Trophoblast cell (in vitro differentiated cells and primary cell): Measurements from ENCODE around the gene SH3BGR.

Experiments used
- DNase-seq, 2 donors: peaks; one replicate each; pipeline ENCODE4 v3.0.0-alpha.2; 2016
- H2AFZ ChIP-seq: 2 replicates; pipeline ENCODE4 v1.6.1; 2013; ENCODE audit warnings: low read length, moderate library complexity, mild to moderate bottlenecking; ENCODE audit not compliant: insufficient read depth, poor library complexity
- H2AK5ac ChIP-seq: 2 replicates; pipeline ENCODE4 v1.6.1; 2013; ENCODE audit warnings: mild to moderate bottlenecking, low read length
- H2BK120ac ChIP-seq: 2 replicates; pipeline ENCODE4 v1.6.1; 2013; ENCODE audit warnings: low read length, mild to moderate bottlenecking, moderate library complexity; ENCODE audit not compliant: insufficient read depth, poor library complexity
- H2BK12ac ChIP-seq: 2 replicates; pipeline ENCODE4 v1.6.1; 2013; ENCODE audit warnings: mild to moderate bottlenecking, low read length, moderate library complexity
- H2BK5ac ChIP-seq: 2 replicates; pipeline ENCODE4 v1.6.1; 2013; ENCODE audit warnings: low read length, low read depth, moderate library complexity, mild to moderate bottlenecking; ENCODE audit not compliant: poor library complexity
- H3K14ac ChIP-seq: 2 replicates; pipeline ENCODE4 v1.6.1; 2013; ENCODE audit warnings: mild to moderate bottlenecking, low read length
- H3K18ac ChIP-seq: 2 replicates; pipeline ENCODE4 v1.6.1; 2013; ENCODE audit warnings: mild to moderate bottlenecking, low read length
- H3K23ac ChIP-seq: 2 replicates; pipeline ENCODE4 v1.6.1; 2013; ENCODE audit warnings: low read length
- H3K27ac ChIP-seq: 2 replicates; pipeline ENCODE4 v1.5.1; 2013; ENCODE audit warnings: low read depth, mild to moderate bottlenecking, inconsistent platforms, low read length, moderate library complexity
- H3K27me3 ChIP-seq: 2 replicates; pipeline ENCODE4 v1.6.1; 2013; ENCODE audit warnings: inconsistent platforms, mild to moderate bottlenecking, low read length, moderate library complexity; ENCODE audit not compliant: insufficient read depth
- H3K36me3 ChIP-seq, 2 experiments: 1 replicate in 1 of 2; 2 replicates in 1 of 2; pipeline ENCODE4 v1.6.1; 2013; ENCODE audit warnings: low read length in 2 of 2, mild to moderate bottlenecking in 2 of 2, moderate library complexity in 1 of 2; ENCODE audit not compliant: insufficient read depth in 2 of 2, control insufficient read depth in 1 of 2
- H3K4ac ChIP-seq: 2 replicates; pipeline ENCODE4 v1.6.1; 2013; ENCODE audit warnings: low read depth, mild to moderate bottlenecking, low read length, moderate library complexity
- H3K4me1 ChIP-seq, 2 experiments: 1 replicate in 1 of 2; 2 replicates in 1 of 2; pipeline ENCODE4 v1.6.1; 2013; ENCODE audit warnings: low read length in 2 of 2, mild to moderate bottlenecking in 2 of 2, moderate library complexity in 1 of 2; ENCODE audit not compliant: insufficient read depth in 2 of 2, control insufficient read depth in 1 of 2
- H3K4me2 ChIP-seq: 2 replicates; pipeline ENCODE4 v1.6.1; 2013; ENCODE audit warnings: inconsistent platforms, mild to moderate bottlenecking, low read length, moderate library complexity
- H3K4me3 ChIP-seq: 2 replicates; pipeline ENCODE4 v1.5.1; 2013; ENCODE audit warnings: mild to moderate bottlenecking, low read depth, low read length, inconsistent platforms
- H3K79me1 ChIP-seq: one replicate; pipeline ENCODE4 v1.6.1; 2013; ENCODE audit warnings: low read length
- H3K79me2 ChIP-seq: 2 replicates; pipeline ENCODE4 v1.6.1; 2013; ENCODE audit warnings: low read length, mild to moderate bottlenecking; ENCODE audit not compliant: control insufficient read depth, insufficient read depth, poor library complexity
- H3K9ac ChIP-seq: 2 replicates; pipeline ENCODE4 v1.6.1; 2013; ENCODE audit warnings: mild to moderate bottlenecking, low read length
- H3K9me3 ChIP-seq: 2 replicates; pipeline ENCODE4 v1.6.1; 2013; ENCODE audit warnings: low read depth, mild to moderate bottlenecking, control low read depth, inconsistent platforms, low read length; ENCODE audit not compliant: insufficient read depth
- H4K12ac ChIP-seq: 2 replicates; pipeline ENCODE4 v1.6.1; 2013; ENCODE audit warnings: low read depth, mild to moderate bottlenecking, low read length, moderate library complexity
- H4K8ac ChIP-seq: 2 replicates; pipeline ENCODE4 v1.6.1; 2013; ENCODE audit warnings: low read depth, mild to moderate bottlenecking, low read length, moderate library complexity
- H4K91ac ChIP-seq: one replicate; pipeline ENCODE4 v1.6.1; 2013; ENCODE audit warnings: low read depth, mild to moderate bottlenecking, low read length, moderate library complexity
- WGBS: extraction: QIAGEN DNeasy Blood & Tissue Kit; methylation state at CpG from one replicate; pipeline ENCODE4 v1.1.7; 2013; ENCODE audit warnings: missing lambda C conversion rate; ENCODE audit not compliant: insufficient read length, insufficient coverage; ENCODE audit errors: extremely low coverage; 5-methylcytosine and 5-hydroxymethylcytosine counted together

SH3BGR gene

DNA sequence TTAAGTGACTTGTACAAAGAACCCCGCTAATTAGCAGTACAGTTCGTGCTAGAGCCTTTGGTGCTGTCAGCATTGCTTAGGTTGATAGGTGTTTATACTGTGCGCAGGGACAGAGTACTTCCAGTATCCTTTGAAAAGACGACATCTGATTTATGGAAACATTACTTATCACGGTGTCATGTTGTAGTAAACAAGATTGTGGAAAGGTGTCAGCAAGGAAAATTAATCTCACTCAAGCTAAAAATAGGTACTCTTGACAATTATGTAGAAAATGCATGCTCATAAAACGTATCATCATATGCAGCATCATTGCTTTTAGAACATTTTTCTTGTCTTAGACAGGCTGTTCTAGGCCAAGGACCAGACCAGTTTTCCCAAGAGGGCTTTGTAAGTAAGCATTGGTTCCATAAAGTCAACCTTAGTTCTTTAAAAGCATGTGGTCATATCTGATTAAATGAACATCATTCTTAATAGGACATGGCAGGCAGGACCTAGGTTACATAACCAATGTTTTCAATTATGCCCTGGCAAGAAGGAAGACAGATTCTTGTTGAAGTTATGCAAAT lies 33.0 kb downstream of the SH3BGR start:
- H3K14ac ChIP-seq = no peak overlapping the region
- no peak overlapping the region for H3K4ac ChIP-seq
- no peak overlapping the region for H3K23ac ChIP-seq
- no peaks in the 10 kb centered on the region for H3K36me3 ChIP-seq
- H2BK5ac ChIP-seq = no peak overlapping the region
- no peak overlapping the region for H3K4me3 ChIP-seq
- no peak overlapping the region for H2AK5ac ChIP-seq
- no peak overlapping the region for H4K12ac ChIP-seq
- no peak for DNase-seq
- no peaks in the 10 kb centered on the region for H3K27me3 ChIP-seq
- no peak overlapping the region for H3K4me2 ChIP-seq
- no peaks in the 10 kb centered on the region for H3K79me1 ChIP-seq
- H3K79me2 ChIP-seq = no peaks in the 10 kb centered on the region
- WGBS = no CpG with 5 or more reads among the region's 6 CpGs
- H2BK120ac ChIP-seq = no peak overlapping the region
- H4K91ac ChIP-seq = no peak overlapping the region
- H3K27ac ChIP-seq = no peak overlapping the region
- H3K9ac ChIP-seq = no peak overlapping the region
- no peak overlapping the region for H2AFZ ChIP-seq
- no peaks in the 10 kb centered on the region for H3K4me1 ChIP-seq
- H3K9me3 ChIP-seq = no peaks in the 10 kb centered on the region
- H4K8ac ChIP-seq = no peak overlapping the region
- no peak overlapping the region for H2BK12ac ChIP-seq
- H3K18ac ChIP-seq = no peak overlapping the region

DNA sequence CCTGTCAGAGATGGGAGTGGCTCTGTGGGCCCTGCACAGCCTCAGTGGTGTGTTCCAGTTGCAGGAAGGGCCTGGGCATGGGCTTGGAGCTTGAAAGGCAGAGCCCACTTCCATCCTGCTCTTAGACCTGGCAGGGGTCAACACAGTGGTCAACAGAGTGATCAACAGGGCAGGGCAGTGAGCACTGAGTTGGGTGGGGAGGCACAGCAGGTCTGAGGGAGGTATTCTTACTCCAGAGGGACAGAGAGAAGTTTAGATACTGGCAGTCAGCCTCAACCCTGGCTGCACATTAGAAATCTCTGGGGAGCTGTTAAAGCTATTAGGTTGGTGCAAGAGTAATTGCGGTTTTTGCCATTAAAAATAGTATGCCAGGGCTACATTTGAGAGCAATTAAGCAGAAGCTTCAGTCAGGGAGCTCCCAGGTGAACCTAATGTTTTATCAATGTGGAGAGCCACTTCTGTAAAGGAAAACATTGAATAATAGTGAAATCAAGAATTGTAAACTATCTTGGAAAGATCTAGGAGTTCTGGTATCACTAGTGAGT lies 37.7 kb downstream of the SH3BGR start:
- no CpG with 5 or more reads among the region's 1 CpG for WGBS
- Histone ChIP-seq H3K4me2 (no peak overlapping the region), H3K9me3 (no peaks in the 10 kb centered on the region)

DNA sequence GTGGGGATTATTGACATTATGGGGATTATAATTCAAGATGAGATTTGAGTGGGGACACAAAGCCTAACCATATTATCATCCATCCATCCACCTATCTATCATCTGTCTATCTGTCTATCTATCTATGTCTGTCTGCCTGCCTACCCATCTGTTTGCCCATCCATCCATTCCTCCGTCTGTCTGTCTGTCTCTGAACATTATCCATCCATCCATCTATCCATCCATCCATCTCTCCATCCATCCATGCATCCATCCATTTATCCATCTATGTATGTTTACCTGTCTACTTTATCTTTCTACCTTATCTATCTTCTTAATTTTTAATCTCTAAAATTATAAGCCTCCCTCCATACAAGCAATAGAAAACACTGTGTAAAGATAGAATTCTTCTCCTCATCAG lies 47.4 kb downstream of the SH3BGR start:
- no peak overlapping the region for H3K18ac ChIP-seq
- no peaks in the 10 kb centered on the region for H3K27me3 ChIP-seq
- H3K4me2 ChIP-seq = no peak overlapping the region
- no peak overlapping the region for H3K4me3 ChIP-seq
- H2AK5ac ChIP-seq = no peak overlapping the region
- WGBS = no CpG with 5 or more reads among the region's 1 CpG
- no peak overlapping the region for H4K91ac ChIP-seq
- H3K4ac ChIP-seq = no peak overlapping the region
- H3K79me2 ChIP-seq = no peaks in the 10 kb centered on the region
- H3K4me1 ChIP-seq = no peaks in the 10 kb centered on the region
- no peak overlapping the region for H2BK120ac ChIP-seq
- no peak overlapping the region for H3K14ac ChIP-seq
- no peak overlapping the region for H3K27ac ChIP-seq
- H3K9me3 ChIP-seq = no peaks in the 10 kb centered on the region
- H3K9ac ChIP-seq = no peak overlapping the region
- H4K12ac ChIP-seq = no peak overlapping the region
- no peak overlapping the region for H4K8ac ChIP-seq
- H3K23ac ChIP-seq = no peak overlapping the region
- H2BK5ac ChIP-seq = no peak overlapping the region
- H3K79me1 ChIP-seq = no peaks in the 10 kb centered on the region
- DNase-seq = no peak
- H3K36me3 ChIP-seq = no peaks in the 10 kb centered on the region
- no peak overlapping the region for H2BK12ac ChIP-seq
- H2AFZ ChIP-seq = no peak overlapping the region

More for the DNA sequence above, 37.7 kb downstream of the SH3BGR start:
- no peak overlapping the region for H2AK5ac ChIP-seq
- no peak overlapping the region for H2BK12ac ChIP-seq
- no peak for DNase-seq
- H4K8ac ChIP-seq = no peak overlapping the region
- H3K36me3 ChIP-seq = no peaks in the 10 kb centered on the region
- H4K91ac ChIP-seq = no peak overlapping the region
- no peak overlapping the region for H3K9ac ChIP-seq
- H3K4ac ChIP-seq = no peak overlapping the region
- H3K4me3 ChIP-seq = no peak overlapping the region
- no peak overlapping the region for H4K12ac ChIP-seq
- no peaks in the 10 kb centered on the region for H3K79me2 ChIP-seq
- no peaks in the 10 kb centered on the region for H3K27me3 ChIP-seq
- no peak overlapping the region for H3K27ac ChIP-seq
- H3K18ac ChIP-seq = no peak overlapping the region
- no peaks in the 10 kb centered on the region for H3K4me1 ChIP-seq
- no peak overlapping the region for H3K23ac ChIP-seq
- no peak overlapping the region for H2AFZ ChIP-seq
- no peak overlapping the region for H3K14ac ChIP-seq
- no peak overlapping the region for H2BK120ac ChIP-seq
- H3K79me1 ChIP-seq = no peaks in the 10 kb centered on the region
- H2BK5ac ChIP-seq = no peak overlapping the region

DNA sequence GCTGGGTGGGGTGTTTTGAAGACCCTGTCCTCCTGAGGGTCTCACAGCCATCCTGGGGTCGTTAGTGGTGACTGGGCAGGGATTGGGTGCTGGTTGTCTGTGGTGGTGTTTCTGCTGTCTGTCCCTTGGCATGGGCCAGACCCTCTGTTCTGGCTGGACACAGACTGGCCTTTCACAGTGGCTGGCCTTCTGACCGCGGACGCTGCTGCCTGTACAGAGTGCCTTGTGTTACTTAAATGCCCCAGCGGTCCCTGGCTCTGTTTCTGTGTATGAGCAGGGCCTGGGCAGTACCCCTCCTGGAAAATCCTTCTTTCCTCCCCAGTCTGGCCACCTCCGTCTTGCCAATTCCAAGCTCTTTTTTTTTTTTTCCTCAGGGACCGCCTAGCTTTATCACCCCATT lies 50.9 kb downstream of the SH3BGR start:
- H3K79me1 ChIP-seq = no peaks in the 10 kb centered on the region
- H2BK12ac ChIP-seq = no peak overlapping the region
- H3K27ac ChIP-seq = no peak overlapping the region
- H4K12ac ChIP-seq = no peak overlapping the region
- H3K27me3 ChIP-seq = no peaks in the 10 kb centered on the region
- H3K9me3 ChIP-seq = peaks cover 5% of the 10 kb centered on the region
- H3K18ac ChIP-seq = no peak overlapping the region
- H3K4me1 ChIP-seq = no peaks in the 10 kb centered on the region
- H3K4me3 ChIP-seq = no peak overlapping the region
- no peak overlapping the region for H2BK120ac ChIP-seq
- no peak overlapping the region for H3K9ac ChIP-seq
- no peak overlapping the region for H4K8ac ChIP-seq
- no peak overlapping the region for H3K14ac ChIP-seq
- no peak overlapping the region for H2AK5ac ChIP-seq
- H3K4me2 ChIP-seq = no peak overlapping the region
- no peak overlapping the region for H2AFZ ChIP-seq
- H3K79me2 ChIP-seq = no peaks in the 10 kb centered on the region
- no CpG with 5 or more reads among the region's 7 CpGs for WGBS
- H4K91ac ChIP-seq = no peak overlapping the region
- H3K36me3 ChIP-seq = no peaks in the 10 kb centered on the region
- no peak overlapping the region for H3K4ac ChIP-seq
- DNase-seq = no peak
- H2BK5ac ChIP-seq = no peak overlapping the region
- H3K23ac ChIP-seq = no peak overlapping the region
